T-helper 1 cell treated with Interleukin-12 subunit alpha and Interleukin-12 subunit beta and Interleukin-4 antibody, amounts not matched to agents 30 μg/mL and 1 μg/mL, for 36 hours (primary cell): ENCODE measurements around the gene PRKAR1A.
"Not testable (repeated sequence)": the region's sequence is repeated elsewhere in the genome, so short reads cannot be mapped to it uniquely, and the experiment has no call there.

ENCODE experiments used
- H3K27ac Mint-ChIP-seq: one replicate; pipeline ENCODE4 v1.8.0; 2021; ENCODE audit warnings: mild to moderate bottlenecking, mixed read lengths
- H3K27me3 Mint-ChIP-seq: one replicate; pipeline ENCODE4 v1.8.0; 2021; ENCODE audit warnings: low read depth, mixed read lengths
- H3K36me3 Mint-ChIP-seq: one replicate; pipeline ENCODE4 v1.8.0; 2021; ENCODE audit warnings: low read depth, mixed read lengths
- H3K4me1 Mint-ChIP-seq: one replicate; pipeline ENCODE4 v1.8.0; 2021; ENCODE audit warnings: low read depth, mixed read lengths
- H3K4me3 Mint-ChIP-seq: one replicate; pipeline ENCODE4 v1.8.0; 2021; ENCODE audit warnings: mild to moderate bottlenecking, moderate library complexity, mixed read lengths
- H3K9me3 Mint-ChIP-seq: one replicate; pipeline ENCODE4 v1.8.0; 2021; ENCODE audit warnings: mixed read lengths

Gene PRKAR1A

DNA sequence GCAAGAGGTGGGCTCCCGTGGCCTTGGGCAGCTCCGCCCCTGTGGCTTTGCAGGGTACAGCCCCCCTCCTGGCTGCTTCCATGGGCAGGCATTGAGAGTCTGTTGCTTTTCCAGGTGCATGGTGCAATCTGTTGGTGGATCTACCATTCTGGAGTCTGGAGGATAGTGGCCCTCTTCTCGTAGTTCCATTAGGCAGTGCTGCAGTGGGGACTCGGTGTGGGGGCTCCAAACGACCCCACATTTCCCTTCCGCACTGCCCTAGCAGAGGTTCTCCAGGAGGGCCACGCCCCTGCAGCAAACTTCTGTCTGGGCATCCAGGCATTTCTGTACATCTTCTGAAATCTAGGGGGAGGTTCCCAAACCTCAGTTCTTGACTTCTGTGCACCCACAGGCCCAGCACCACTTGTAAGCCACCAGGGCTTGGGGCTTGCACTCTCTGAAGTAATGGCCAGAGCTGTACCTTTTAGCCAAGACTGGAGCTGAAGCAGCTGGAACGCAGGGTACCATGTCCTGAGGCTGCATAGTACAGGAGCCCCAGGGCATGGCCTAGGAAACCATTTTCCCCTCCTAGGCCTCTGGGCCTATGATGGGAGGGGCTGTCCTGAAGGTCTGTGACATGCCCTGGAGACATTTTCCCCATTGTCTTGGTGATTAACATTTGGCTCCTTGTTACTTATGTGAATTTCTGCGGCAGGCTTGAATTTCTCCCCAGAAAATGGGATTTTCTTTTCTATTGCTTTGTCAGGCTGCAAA lies 6.0 kb downstream of the PRKAR1A start:
- Mint-ChIP-seq H3K4me1 (peaks cover 29% of the 10 kb centered on the region), H3K36me3 (peaks cover 49% of the 10 kb centered on the region), H3K27me3 (no peaks in the 10 kb centered on the region), H3K4me3 (no peak overlapping the region), H3K9me3 (no peaks in the 10 kb centered on the region), H3K27ac (no peak overlapping the region)

DNA sequence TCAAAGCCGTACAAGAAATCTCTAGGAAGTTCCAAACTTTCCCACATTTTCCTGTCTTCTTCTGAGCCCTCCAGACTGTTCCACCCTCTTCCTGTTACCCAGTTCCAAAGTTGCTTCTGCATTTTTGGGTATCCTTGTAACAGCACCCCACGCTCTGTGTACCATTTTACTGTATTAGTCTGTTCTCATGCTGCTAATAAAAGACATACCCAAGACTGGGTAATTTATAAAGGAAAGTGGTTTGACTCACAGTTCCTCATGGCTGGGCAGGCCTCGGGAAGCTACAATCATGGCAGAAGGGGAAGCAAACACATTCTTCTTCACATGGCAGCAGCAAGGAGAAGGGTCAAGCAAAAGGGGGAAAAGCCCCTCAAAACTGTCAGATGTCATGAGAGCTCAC lies 6.8 kb downstream of the PRKAR1A start:
- not testable (repeated sequence) for H3K4me3 Mint-ChIP-seq, H3K27ac Mint-ChIP-seq, H3K27me3 Mint-ChIP-seq, H3K9me3 Mint-ChIP-seq
- H3K36me3 Mint-ChIP-seq = peaks cover 53% of the 10 kb centered on the region
- peaks cover 22% of the 10 kb centered on the region for H3K4me1 Mint-ChIP-seq

DNA sequence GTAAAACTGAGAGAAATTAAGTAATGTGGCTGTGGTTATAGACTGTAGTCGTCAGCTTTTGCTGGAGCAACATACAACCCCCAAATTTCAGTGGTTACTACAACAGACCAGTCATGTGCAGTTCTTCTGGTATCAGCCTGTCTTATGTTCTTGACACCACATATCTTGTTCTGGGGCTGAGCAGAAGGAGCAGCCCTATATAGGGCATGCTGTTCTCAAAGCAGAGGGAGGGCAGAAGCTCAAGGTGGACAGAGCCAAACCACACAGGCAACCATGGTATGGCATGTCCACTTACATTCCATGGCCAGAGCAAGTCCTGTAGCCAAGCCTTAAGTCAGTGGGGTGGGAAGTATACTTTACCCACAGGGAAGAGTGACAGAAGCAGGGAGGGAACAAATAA lies 7.7 kb downstream of the PRKAR1A start:
- H3K9me3 Mint-ChIP-seq = no peaks in the 10 kb centered on the region
- peaks cover 16% of the 10 kb centered on the region for H3K4me1 Mint-ChIP-seq
- no peak overlapping the region for H3K4me3 Mint-ChIP-seq
- H3K27me3 Mint-ChIP-seq = no peaks in the 10 kb centered on the region
- H3K27ac Mint-ChIP-seq = no peak overlapping the region
- peaks cover 58% of the 10 kb centered on the region for H3K36me3 Mint-ChIP-seq

DNA sequence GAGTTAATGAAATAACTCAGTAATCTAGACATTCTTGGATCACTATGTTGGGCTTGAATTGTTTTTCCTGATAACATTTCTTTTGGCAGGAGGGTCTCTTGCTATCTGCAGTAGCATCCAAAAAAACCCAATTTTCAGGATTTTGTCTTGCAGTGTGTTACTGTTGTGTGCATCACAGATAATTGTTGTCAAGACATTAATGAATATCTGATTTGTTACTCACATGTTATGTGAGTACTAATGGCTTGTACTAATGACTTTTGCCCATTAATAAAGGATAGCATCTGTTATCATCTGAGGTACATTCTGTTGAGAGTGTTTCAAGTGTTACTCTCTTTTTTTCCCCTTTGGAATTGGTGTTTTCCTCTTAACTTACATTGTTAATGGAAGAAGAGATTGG lies 10.0 kb downstream of the PRKAR1A start:
- Mint-ChIP-seq H3K4me3 (no peak overlapping the region), H3K27ac (no peak overlapping the region), H3K9me3 (no peaks in the 10 kb centered on the region), H3K36me3 (peaks cover 61% of the 10 kb centered on the region), H3K27me3 (no peaks in the 10 kb centered on the region), H3K4me1 (peaks cover 5% of the 10 kb centered on the region)

DNA sequence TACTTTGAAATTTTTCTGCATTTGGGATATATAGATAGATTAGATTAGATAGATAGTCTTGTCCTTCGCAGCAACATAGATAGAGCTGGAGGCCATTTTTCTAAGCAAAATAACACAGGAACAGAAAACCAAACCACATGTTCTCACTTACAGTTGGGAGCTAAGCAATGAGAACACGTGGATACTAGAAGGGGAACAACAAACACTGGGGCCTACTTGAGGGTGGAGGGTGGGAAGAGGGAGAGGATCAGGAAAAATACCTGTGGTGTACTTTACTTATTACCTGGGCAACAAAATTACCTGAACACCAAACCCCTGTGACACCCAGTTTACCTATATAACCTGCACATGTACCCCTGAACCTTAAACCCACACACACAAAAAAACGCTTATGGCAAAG lies 14.3 kb downstream of the PRKAR1A start:
- no peak overlapping the region for H3K27ac Mint-ChIP-seq
- peaks cover 75% of the 10 kb centered on the region for H3K36me3 Mint-ChIP-seq
- no peaks in the 10 kb centered on the region for H3K27me3 Mint-ChIP-seq
- peaks cover 5% of the 10 kb centered on the region for H3K4me1 Mint-ChIP-seq
- no peak overlapping the region for H3K4me3 Mint-ChIP-seq
- H3K9me3 Mint-ChIP-seq = no peaks in the 10 kb centered on the region

DNA sequence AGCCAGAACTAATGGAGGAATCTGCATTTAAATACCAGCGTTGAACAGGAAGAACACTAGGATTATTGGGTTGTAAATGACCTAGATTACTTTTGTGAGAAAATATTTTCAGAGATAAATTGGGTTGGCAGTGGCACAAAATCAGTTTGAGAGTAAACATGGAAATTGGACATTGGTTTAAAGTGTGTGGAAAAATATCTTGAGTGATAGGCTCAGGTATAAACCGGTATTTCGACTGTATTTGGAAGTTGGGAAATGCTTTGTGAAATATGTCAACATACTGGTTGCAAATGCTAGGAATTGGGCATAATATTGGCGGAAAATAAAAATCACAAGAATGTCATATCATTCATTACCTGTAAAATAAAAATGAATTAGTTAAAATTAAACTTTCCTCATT lies 15.1 kb downstream of the PRKAR1A start:
- Mint-ChIP-seq H3K27me3 (no peaks in the 10 kb centered on the region), H3K36me3 (peaks cover 71% of the 10 kb centered on the region), H3K27ac (no peak overlapping the region), H3K9me3 (no peaks in the 10 kb centered on the region), H3K4me3 (no peak overlapping the region), H3K4me1 (peaks cover 5% of the 10 kb centered on the region)

DNA sequence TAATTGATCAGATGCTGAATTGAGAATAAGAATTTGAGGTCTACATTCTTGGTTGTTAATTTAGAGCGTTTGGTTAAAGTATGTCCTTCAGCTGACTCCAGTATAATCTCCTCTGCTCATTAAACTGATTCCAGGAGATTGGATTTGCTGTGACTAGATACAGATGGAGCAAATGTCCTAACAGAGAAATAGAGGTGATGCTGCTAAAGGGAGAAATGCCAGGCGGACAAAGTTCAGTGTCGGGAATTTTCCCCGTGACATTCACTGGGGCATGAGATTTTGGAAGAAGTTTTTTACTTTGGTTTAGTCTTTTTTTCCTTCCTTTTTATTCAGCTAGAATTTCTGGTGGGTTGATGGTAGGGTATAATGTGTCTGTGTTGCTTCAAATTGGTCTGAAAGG lies 19.0 kb downstream of the PRKAR1A start:
- H3K27me3 Mint-ChIP-seq = no peaks in the 10 kb centered on the region
- no peaks in the 10 kb centered on the region for H3K9me3 Mint-ChIP-seq
- H3K27ac Mint-ChIP-seq = no peak overlapping the region
- H3K4me1 Mint-ChIP-seq = peaks cover 7% of the 10 kb centered on the region
- H3K36me3 Mint-ChIP-seq = peaks cover 55% of the 10 kb centered on the region
- no peak overlapping the region for H3K4me3 Mint-ChIP-seq

DNA sequence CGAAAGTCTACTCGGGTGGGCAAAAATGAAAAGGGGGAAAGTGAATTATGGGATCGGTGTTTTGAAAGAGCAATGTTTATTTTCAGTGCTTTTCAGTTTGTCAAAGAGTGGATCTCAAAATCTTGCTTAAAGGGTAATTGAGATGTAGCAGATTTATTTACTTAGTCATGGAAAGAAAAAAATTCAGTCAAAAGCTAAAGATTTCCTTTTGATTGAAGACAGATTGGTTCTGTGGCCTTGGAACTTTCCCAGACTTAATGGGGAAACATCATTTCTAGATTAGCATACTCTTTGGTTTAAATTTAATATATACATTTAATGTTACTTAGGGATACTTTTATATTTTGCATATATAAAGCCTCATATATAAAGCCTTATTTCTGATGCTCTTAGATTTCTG lies 20.6 kb downstream of the PRKAR1A start:
- no peaks in the 10 kb centered on the region for H3K27me3 Mint-ChIP-seq
- H3K36me3 Mint-ChIP-seq = peaks cover 45% of the 10 kb centered on the region
- no peak overlapping the region for H3K4me3 Mint-ChIP-seq
- no peaks in the 10 kb centered on the region for H3K9me3 Mint-ChIP-seq
- no peak overlapping the region for H3K27ac Mint-ChIP-seq
- peaks cover 7% of the 10 kb centered on the region for H3K4me1 Mint-ChIP-seq

DNA sequence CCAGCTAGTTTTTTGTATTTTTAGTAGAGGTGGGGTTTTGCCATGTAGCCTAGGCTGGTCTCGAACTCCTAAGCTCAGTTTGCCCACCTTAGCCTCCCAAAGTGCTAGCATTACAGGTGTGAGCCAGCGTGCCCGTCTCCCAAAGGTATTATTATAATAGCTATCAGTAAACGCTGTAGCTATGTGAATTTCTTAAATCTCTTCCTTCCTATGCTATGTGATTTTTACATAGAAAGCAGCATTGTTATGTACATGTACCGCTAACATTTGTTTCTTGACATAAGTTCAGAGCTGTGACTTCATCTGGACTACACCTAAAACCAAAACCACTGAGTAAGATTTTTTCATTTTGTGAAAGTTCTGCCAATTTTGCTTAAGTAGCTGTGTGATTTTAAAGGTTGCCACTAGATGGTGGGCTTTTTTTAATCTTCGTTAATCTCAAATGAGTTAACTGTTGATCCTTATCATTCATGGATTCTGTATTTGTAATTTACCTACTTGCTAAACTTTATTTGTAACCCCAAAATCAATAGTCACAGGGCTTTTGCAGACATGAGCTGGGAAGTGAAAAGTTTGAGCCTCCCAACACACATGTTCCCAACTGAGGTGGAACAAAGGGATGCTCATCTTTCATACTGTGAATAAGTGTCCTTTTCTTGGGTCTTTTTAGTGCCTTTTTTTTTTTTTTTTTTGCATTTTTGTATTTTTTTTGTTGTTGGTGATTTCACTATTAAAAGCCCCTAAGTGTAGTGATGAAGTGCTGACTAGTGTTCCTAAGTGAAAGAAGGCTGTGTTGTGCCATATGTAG lies 21.9 kb downstream of the PRKAR1A start:
- H3K4me3 Mint-ChIP-seq = no peak overlapping the region
- no peaks in the 10 kb centered on the region for H3K9me3 Mint-ChIP-seq
- no peaks in the 10 kb centered on the region for H3K27me3 Mint-ChIP-seq
- H3K4me1 Mint-ChIP-seq = peaks cover 7% of the 10 kb centered on the region
- H3K27ac Mint-ChIP-seq = no peak overlapping the region
- H3K36me3 Mint-ChIP-seq = peaks cover 43% of the 10 kb centered on the region

DNA sequence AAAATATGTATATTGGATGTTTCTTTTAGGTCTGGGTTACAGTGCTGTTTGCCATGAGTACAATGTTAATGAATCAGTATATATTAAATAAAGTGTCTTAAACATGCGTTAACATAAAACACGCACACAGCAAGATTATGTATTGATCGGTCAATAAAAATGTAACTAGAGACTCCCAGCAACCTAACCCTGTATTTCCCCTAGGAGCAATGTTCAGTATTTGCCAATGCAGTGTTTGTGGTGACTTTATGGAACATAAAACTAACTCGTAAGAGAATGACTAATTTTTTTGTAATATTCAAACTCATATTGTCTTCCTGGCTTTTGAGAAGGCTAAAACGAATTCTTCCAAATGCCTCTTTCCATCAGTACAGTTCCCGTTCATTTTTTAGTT lies 22.5 kb downstream of the PRKAR1A start:
- Mint-ChIP-seq H3K27ac (no peak overlapping the region), H3K4me1 (peaks cover 7% of the 10 kb centered on the region), H3K27me3 (no peaks in the 10 kb centered on the region), H3K4me3 (no peak overlapping the region), H3K36me3 (peaks cover 39% of the 10 kb centered on the region), H3K9me3 (no peaks in the 10 kb centered on the region)

DNA sequence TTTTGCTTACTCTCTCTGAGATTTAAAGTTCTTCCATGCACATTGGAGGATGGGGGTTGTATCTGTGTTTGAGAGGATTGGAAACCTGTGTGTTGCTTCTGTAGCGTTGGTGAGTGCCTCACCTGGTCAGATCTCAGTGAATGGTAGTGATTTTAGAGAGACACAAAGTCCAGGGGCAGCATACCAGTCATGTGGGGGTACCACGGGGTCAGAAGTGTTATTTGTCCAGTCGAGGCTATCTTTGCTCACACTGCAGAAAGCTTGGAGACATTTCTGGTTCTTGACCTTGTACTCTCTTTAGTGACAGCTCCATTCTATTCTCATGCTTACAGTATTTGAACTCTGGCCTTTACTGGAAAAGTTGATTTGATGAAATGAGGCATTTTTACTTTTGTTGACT lies 23.7 kb downstream of the PRKAR1A start:
- no peak overlapping the region for H3K27ac Mint-ChIP-seq
- H3K36me3 Mint-ChIP-seq = peaks cover 27% of the 10 kb centered on the region

DNA sequence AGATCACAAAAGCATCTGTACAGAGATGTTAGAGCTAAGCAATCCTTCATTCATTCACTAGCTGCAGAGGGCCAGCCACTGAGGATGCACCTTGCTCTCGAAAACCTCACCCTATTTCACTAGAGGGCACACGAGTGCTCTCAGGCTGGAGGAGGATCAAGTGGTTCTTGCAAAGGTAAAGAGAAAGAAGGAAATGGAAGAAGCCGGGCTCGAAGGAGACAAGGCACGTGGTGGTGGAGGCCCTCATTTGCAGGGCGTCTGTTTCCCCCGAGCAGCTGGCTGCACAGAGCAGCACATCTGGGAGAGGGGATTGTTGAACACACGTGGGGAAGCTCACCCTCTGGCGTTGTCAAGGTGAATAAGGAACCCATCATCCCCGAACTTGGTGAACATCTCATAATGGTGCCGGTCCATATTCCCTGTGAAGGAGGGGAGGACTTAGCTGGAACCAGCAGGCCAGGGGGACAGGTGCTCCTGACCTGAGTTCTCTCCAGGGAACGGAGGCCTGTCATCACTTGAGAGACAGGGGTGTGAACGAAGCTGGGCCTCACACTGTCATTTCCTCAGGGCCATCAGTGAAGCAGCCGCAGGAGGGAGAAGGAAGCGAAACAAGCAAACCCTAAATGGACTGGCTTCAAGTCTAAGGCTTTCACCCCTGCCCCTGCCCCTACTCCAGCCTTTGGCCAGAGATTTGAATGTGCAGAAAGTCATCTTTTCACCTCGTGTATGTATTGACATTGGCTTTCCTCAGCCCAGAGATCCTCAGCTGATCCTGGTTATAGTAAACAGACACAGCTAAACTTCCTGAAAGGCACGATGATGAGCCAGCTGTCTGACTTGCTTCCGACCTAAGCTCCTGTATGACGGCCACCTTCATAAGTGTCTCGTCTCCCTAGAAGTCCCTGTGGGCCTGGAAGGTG lies 27.6 kb downstream of the PRKAR1A start:
- Mint-ChIP-seq H3K27me3 (no peaks in the 10 kb centered on the region), H3K4me3 (no peak overlapping the region)

More for the DNA sequence above, 23.7 kb downstream of the PRKAR1A start:
- no peaks in the 10 kb centered on the region for H3K27me3 Mint-ChIP-seq
- no peak overlapping the region for H3K4me3 Mint-ChIP-seq
- no peaks in the 10 kb centered on the region for H3K9me3 Mint-ChIP-seq
- H3K4me1 Mint-ChIP-seq = peaks cover 7% of the 10 kb centered on the region

DNA sequence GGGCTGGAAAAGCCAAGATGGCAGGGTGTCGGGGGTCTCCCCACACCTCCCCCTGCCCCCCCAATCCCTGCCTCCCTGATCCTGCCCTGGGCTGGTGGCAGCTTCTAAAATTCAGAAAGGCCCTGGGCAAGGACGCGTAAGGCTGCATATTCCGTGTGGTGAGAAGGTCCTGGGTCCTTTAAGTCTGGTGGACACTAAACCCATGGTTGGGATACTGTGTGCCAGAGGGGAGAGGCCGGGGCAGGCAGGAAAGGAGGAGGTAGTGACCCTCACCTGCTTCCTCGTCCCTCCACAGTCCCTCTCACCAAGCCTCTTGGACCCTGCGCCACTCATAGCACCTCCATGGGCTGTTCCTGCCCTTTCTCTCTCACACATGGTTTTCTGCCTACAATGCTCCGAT lies 28.8 kb downstream of the PRKAR1A start:
- Mint-ChIP-seq H3K9me3 (no peaks in the 10 kb centered on the region), H3K27ac (no peak overlapping the region), H3K27me3 (no peaks in the 10 kb centered on the region), H3K4me3 (no peak overlapping the region), H3K4me1 (no peaks in the 10 kb centered on the region), H3K36me3 (peaks cover 10% of the 10 kb centered on the region)

More for the DNA sequence above, 27.6 kb downstream of the PRKAR1A start:
- Mint-ChIP-seq H3K36me3 (peaks cover 12% of the 10 kb centered on the region), H3K4me1 (no peaks in the 10 kb centered on the region), H3K9me3 (no peaks in the 10 kb centered on the region), H3K27ac (no peak overlapping the region)

DNA sequence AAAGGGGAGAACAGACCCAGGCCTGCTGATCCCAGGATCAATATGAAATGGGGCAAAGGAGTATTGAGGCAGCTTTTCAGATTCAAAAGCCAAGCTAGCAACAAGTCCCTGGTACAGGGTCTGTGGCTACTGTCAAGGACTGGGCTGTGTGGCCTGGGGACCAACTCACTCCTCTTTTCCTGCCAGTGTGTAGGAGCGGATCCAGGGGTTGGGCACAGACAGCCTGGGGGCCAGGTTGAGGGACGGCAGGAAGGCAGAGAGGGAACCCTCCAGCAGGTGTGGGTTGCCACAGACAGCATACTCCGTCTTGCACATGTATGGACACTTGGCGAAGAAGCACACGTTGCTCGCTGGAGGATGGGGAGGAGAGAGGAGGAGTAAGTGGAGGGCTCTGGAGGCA lies 29.6 kb downstream of the PRKAR1A start:
- Mint-ChIP-seq H3K27ac (no peak overlapping the region), H3K4me3 (no peak overlapping the region), H3K4me1 (no peaks in the 10 kb centered on the region), H3K36me3 (peaks cover 8% of the 10 kb centered on the region), H3K9me3 (no peaks in the 10 kb centered on the region), H3K27me3 (no peaks in the 10 kb centered on the region)
